Right kidney (tissue), 1 donor: ENCODE measurements around the gene CHST2.

Experiments used
- DNase-seq: peaks from one replicate; pipeline ENCODE4 v3.0.0-alpha.2; 2016

The CHST2 gene

GRCh38 chr3:143128227-143128955 lies 8.8 kb downstream of the CHST2 start:
- no peak for DNase-seq

DNA sequence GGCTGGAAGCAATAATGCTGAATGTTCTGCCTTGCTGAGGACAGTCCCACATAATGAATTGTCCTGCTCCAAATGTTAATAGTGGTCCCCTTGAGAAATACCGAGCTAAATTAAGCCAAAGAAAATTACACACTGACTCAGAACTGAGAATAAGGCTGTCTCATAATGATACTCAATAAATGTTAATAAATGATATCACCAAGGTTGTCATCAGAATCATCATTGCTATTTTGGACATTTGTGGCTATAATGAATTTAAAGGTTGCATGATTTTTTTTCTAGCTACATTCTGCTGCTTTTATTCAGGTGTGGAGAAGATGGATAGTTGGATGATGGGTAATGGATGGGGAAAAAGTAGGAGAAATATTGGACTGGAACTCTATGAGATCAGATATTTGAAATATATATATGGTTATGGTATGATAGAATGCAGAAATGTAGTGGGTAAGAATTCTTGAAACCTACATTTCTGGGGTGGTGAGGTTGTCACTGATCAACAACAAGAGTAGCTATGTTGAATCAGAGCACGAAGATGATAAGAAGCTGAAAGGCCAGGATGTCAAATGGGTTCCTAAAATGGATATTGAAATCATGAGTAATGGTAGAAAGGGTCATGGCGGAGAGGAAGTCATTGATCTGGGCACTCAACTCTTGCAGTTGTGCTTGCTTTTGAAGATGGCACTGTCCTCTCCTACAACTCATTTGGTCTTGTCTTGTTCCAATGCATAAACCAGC lies 12.8 kb downstream of the CHST2 start:
- DNase-seq: no peak

GRCh38 chr3:143134471-143134870 lies 14.9 kb downstream of the CHST2 start:
- no peak for DNase-seq

GRCh38 chr3:143135150-143135549 lies 15.6 kb downstream of the CHST2 start:
- DNase-seq: no peak

DNA sequence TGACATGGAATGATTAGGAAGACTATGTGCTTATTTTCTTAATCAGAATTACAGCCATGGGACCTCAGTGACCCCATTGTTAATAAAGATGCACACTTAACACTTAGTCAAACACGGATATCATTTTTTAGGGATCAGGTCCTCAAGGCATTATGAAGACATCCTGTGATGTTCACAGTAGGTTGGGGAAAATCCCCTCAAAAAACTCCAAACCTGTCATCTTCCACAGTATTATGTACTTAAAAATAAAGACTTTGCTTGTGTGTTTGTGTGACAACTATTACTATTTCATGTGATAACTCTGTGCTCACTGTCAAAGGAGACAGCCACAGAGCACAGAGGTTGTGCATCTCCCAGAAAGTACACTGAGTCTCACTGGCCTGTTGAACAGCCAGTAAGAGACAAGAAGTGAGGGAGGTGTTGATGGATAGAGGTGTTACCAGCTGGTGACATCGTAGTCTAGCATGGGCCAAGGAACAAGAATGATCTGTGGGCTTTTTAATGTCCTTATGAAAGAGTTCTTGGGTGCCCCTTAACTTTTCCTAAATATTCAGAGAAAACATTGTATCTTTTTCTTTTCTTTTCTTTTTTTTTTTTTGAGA lies 18.0 kb downstream of the CHST2 start:
- no peak for DNase-seq

- DNase-seq: no peak
These were observed 19.4 kb downstream of the CHST2 start for GRCh38 chr3:143138953-143139352.

GRCh38 chr3:143139762-143140161 lies 20.2 kb downstream of the CHST2 start:
- no peak for DNase-seq

DNA sequence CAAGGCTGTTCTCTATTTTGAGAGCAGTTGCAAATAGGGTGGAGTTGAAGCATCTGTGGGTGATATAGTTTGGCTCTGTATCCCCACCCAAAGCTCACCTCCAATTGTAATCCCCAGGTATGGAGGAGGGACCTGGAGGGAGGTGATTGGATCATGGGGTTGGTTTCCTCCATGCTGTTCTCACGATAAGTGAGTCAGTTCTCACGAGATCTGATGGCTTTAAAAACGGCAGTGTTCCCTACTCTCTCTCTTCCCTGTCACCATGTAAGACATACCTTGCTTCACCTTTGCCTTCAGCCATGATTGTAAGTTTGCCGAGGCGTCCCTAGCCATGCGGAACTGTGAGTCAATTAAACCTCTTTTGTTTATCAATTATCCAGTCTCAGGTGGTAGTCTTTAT lies 21.0 kb downstream of the CHST2 start:
- DNase-seq: no peak

- no peak for DNase-seq
These were observed 22.8 kb downstream of the CHST2 start for GRCh38 chr3:143142354-143142753.

DNA sequence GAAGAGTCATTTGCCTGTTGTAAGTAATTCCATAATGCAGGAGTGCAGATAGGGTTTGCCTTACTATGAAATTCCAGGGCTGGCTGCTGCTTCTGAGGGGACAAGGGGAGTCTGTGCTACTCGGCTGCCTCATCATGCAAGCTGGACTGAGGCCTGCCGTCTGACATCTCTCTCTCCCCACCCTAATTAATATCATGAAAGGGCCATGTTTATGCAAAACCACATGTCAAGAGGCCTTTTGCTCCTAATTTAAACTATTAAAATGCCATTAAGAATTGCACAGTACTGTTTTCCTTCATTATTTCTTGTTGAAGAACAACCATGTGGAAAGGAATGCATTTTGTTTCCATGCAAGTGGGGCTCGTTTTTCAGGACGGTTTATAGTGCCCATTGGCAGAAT lies 26.3 kb downstream of the CHST2 start:
- no peak for DNase-seq

GRCh38 chr3:143146486-143147274 lies 27.1 kb downstream of the CHST2 start:
- DNase-seq: no peak

- DNase-seq: no peak
These were observed 28.1 kb downstream of the CHST2 start for GRCh38 chr3:143147707-143148106.

DNA sequence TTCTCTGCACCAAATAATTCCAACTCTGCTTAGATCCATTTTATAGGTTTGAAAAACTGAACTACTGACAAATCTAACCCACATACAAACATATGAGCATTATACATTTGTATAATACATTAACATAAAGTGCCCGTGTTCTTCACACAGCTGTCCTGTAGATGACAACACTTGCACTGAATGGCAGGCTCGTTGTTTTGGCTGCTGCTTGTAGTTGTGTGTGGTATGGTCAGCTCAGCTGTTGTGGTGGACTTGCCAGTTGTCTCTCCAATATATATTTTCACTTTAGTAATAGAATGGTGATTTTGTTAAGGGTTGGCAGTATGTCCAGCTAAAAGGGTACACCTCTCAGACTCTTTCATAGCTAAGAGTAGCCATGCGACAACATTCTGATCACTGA lies 30.5 kb downstream of the CHST2 start:
- no peak for DNase-seq

DNA sequence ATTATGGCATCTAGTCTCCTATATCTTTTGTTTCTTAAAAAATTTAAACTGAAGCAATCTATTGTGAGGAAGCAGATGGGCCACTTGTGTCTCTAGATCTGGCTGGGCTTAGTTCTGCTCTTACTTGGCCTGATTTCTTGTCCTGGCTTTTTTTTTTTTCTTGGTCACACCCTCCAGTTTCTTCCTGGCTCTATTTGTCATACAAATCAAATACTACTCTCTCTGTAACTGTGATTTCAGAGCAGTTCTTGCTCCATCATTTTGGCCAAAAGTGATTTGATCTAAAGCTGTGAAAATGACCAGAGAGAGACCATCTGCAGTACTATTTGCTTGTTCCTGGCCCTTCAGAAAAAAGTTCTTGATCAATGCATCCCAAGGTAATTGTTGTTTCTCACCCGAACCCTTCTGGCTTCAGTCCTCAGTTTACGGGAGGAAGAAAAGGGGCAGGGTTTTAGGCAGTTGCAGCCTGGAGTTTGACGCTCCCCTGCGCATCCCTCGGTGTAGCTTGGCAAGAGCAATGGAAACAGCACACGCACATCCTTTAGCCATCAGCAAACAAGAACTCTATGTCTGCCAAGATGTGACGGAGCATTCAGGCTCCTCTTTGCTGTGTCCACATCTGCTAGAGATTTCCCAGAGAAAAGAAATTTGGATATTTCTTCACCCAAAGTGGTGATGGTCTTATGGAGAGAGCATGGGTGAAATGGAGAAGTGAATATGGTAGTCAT lies 31.6 kb downstream of the CHST2 start:
- no peak for DNase-seq

DNA sequence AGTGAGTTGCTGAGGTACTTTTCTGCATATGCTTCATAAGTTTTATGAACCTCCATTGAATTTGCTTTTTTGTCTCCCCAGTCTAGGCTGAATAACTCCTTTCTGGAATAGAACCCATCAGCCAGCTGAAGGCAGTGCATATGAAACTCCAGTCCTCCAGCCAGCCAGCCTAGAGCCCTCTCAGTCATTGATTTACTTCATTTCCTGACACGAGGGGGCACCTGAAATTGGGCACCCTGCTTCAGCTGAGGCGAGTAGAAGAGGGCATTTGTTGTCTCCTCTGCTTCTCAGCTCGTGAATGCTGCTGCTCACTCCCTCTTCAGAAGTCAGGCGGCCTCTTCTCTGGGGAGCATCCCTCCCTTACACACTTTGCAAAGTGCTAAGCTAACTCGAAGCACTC lies 32.5 kb downstream of the CHST2 start:
- no peak for DNase-seq

DNA sequence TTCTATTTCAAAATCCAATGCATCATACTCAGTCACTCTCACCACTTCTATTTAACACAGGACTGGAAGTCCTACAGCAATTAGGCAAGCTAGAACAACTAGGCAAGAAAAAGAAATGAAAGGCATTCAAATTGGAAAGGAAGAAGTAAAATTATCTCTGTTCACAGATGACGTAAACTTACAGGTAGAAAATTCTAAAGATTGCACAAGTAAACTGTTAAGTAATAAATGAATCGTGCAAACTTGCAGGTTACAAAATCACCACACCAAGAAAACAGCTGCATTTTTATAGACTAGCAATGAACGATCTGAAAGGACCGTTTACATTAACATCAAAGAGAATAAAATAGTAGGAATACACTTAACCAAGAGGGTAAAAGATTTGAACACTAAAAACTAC lies 36.2 kb downstream of the CHST2 start:
- DNase-seq: no peak

- no peak for DNase-seq
These were observed 38.7 kb downstream of the CHST2 start for GRCh38 chr3:143158014-143158988.

- no peak for DNase-seq
These were observed 40.9 kb downstream of the CHST2 start for GRCh38 chr3:143160437-143160836.

GRCh38 chr3:143163562-143164100 lies 44.1 kb downstream of the CHST2 start:
- DNase-seq: no peak

DNA sequence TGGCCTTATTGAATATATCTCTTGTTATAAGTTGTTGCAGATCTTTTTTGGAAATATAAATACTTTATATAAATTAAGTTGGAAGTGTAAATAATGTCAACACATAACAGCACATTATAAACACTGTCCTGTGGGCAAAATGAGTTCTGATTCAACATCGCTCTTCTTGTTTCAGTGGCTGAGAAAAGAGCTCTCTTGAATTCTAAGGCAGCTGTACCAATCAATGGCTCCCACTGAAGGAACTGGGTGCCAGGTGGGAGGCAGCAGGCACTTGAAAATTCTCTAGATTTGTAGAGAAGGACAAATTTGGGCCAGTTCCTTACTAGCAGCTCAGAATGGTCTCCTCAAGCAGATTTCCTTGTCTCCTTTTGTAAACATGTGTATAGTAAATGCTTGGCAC lies 45.6 kb downstream of the CHST2 start:
- DNase-seq: no peak
